ENCODE measurements around the gene C2orf66. TPM values are rescaled to one million over a fixed set of nuclear protein-coding genes. Genes with fewer than 3 reads are reported as not detected.

C2orf66 gene
- total RNA-seq, 1 experiment from 2014 or later = 0.22 TPM

GRCh38 chr2:196767101-196767500 is 42.1 kb downstream of the C2orf66 start:
- CTCF ChIA-PET = no interaction called here
- H3K9me2 ChIP-seq (ENCODE audit: insufficient read depth) = no peaks in the 10 kb centered on the region
- no peaks in the 10 kb centered on the region for H3K79me2 ChIP-seq (ENCODE audit: low read depth)
- H3K9me3 ChIP-seq (ENCODE audit: insufficient read depth, low read depth) = no peaks in the 10 kb centered on the region
- H3K27ac ChIP-seq = no peak overlapping the region
- no peak for DNase-seq
- POLR2A ChIA-PET (ENCODE audit: unreplicated experiment) = no interaction called here
- H3K27me3 ChIP-seq (ENCODE audit: insufficient read depth, low read depth) = no peaks in the 10 kb centered on the region
- no peaks in the 10 kb centered on the region for H3K4me1 ChIP-seq (replicated peaks; ENCODE audit: insufficient read depth)
- intact Hi-C loops (cut with micrococcal nuclease; ENCODE audit: unreplicated experiment) = no loop called here
- TF ChIP-seq, protein P1, sequence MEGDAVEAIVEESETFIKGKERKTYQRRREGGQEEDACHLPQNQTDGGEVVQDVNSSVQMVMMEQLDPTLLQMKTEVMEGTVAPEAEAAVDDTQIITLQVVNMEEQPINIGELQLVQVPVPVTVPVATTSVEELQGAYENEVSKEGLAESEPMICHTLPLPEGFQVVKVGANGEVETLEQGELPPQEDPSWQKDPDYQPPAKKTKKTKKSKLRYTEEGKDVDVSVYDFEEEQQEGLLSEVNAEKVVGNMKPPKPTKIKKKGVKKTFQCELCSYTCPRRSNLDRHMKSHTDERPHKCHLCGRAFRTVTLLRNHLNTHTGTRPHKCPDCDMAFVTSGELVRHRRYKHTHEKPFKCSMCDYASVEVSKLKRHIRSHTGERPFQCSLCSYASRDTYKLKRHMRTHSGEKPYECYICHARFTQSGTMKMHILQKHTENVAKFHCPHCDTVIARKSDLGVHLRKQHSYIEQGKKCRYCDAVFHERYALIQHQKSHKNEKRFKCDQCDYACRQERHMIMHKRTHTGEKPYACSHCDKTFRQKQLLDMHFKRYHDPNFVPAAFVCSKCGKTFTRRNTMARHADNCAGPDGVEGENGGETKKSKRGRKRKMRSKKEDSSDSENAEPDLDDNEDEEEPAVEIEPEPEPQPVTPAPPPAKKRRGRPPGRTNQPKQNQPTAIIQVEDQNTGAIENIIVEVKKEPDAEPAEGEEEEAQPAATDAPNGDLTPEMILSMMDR (conservative IDR thresholded peaks at IDR 0.05) = no peak
- no peak for TF ChIP-seq EZH2 (IDR thresholded peaks at IDR 0.05; ENCODE audit: low read depth)
- no peak overlapping the region for H2AFZ ChIP-seq
- no TSS peak for BruUV-seq (replicated peaks)
- no peaks in the 10 kb centered on the region for H3F3A ChIP-seq (ENCODE audit: insufficient read depth, low read depth)
- H4K20me1 ChIP-seq (ENCODE audit: insufficient read depth) = no peaks in the 10 kb centered on the region
- no peak overlapping the region for H3K4me2 ChIP-seq
- peaks cover 7% of the 10 kb centered on the region for H3K36me3 ChIP-seq (ENCODE audit: low read depth)
- no peak overlapping the region for H3K4me3 ChIP-seq

DNA sequence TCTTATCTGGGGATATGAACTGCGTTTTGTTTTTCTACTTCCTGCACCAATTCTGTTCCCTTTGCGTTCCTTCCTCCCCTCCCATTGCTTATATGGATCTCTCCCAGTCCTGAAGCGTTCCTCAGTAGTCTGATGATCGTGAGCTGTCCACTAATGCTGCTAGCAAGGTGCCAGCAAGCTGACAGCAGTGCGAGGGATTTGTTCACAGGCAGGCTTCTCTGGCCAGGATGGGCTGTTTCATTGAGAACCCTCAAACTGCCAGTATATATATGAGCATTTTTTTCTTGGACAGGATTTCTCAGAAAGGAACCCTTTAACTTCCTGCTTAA is 49.8 kb downstream of the C2orf66 start:
- Histone ChIP-seq H4K20me1 (ENCODE audit: insufficient read depth) (no peaks in the 10 kb centered on the region), H3K27me3 (ENCODE audit: insufficient read depth, low read depth) (no peaks in the 10 kb centered on the region), H3K4me3 (no peak overlapping the region), H3K9me2 (ENCODE audit: insufficient read depth) (no peaks in the 10 kb centered on the region), H3K36me3 (ENCODE audit: low read depth) (no peaks in the 10 kb centered on the region), H3K27ac (no peak overlapping the region), H3F3A (ENCODE audit: insufficient read depth, low read depth) (no peaks in the 10 kb centered on the region), H3K9me3 (ENCODE audit: insufficient read depth, low read depth) (no peaks in the 10 kb centered on the region), H3K4me1 (replicated peaks; ENCODE audit: insufficient read depth) (no peaks in the 10 kb centered on the region), H3K4me2 (no peak overlapping the region), H2AFZ (no peak overlapping the region), H3K79me2 (ENCODE audit: low read depth) (no peaks in the 10 kb centered on the region)
- TF ChIP-seq, protein P1 (conservative IDR thresholded peaks at IDR 0.05) = no peak
- no peak for TF ChIP-seq EZH2 (IDR thresholded peaks at IDR 0.05; ENCODE audit: low read depth)
- ChIA-PET CTCF (no interaction called here), POLR2A (ENCODE audit: unreplicated experiment) (no interaction called here)
- intact Hi-C loops (cut with micrococcal nuclease; ENCODE audit: unreplicated experiment) = loop anchor here (5.0 to 10.0 kb wide), 2 partner anchors 305 to 682 kb away; no protein-coding TSS in a partner anchor
- DNase-seq = no peak
- BruUV-seq (replicated peaks) = no TSS peak

GRCh38 chr2:196758474-196759377 is 50.4 kb downstream of the C2orf66 start:
- CTCF ChIA-PET = interaction anchor here (0.6 kb wide), 2 partner anchors 286 to 670 kb away, joined by 6 to 10 read pairs; no protein-coding TSS in a partner anchor
- DNase-seq = no peak

More at GRCh38 chr2:196758474-196759377, 50.4 kb downstream of the C2orf66 start:
- Histone ChIP-seq H3K4me3 (no peak overlapping the region), H3K4me1 (replicated peaks; ENCODE audit: insufficient read depth) (no peaks in the 10 kb centered on the region), H2AFZ (no peak overlapping the region), H3K27me3 (ENCODE audit: insufficient read depth, low read depth) (no peaks in the 10 kb centered on the region), H3K27ac (no peak overlapping the region), H3K9me2 (ENCODE audit: insufficient read depth) (no peaks in the 10 kb centered on the region), H3K79me2 (ENCODE audit: low read depth) (no peaks in the 10 kb centered on the region), H3K36me3 (ENCODE audit: low read depth) (no peaks in the 10 kb centered on the region), H3F3A (ENCODE audit: insufficient read depth, low read depth) (no peaks in the 10 kb centered on the region), H3K4me2 (no peak overlapping the region), H3K9me3 (ENCODE audit: insufficient read depth, low read depth) (no peaks in the 10 kb centered on the region), H4K20me1 (ENCODE audit: insufficient read depth) (no peaks in the 10 kb centered on the region)
- no TSS peak for BruUV-seq (replicated peaks)
- intact Hi-C loops (cut with micrococcal nuclease; ENCODE audit: unreplicated experiment) = loop anchor here (5.0 to 10.0 kb wide), 2 partner anchors 304 to 681 kb away; no protein-coding TSS in a partner anchor
- TF ChIP-seq EZH2 (IDR thresholded peaks at IDR 0.05; ENCODE audit: low read depth) = no peak
- TF ChIP-seq, protein P1 (conservative IDR thresholded peaks at IDR 0.05) = peak; percentile 54
- POLR2A ChIA-PET (ENCODE audit: unreplicated experiment) = no interaction called here

Other genes starting within 250 kb of the C2orf66 start
- 0.44 and 0.63 TPM in 2 replicates for gene HECW2, start 215.8 kb downstream of the C2orf66 start, total RNA-seq (2021)
- gene CCDC150, start 169.6 kb downstream of the C2orf66 start, total RNA-seq (2021) = 9.8 and 17.8 TPM in 2 replicates
- 26.4 and 45.9 TPM in 2 replicates for gene GTF3C3, start 9.7 kb downstream of the C2orf66 start, total RNA-seq (2021)
- gene PGAP1, start 117.4 kb upstream of the C2orf66 start, total RNA-seq (2021) = 5.1 and 6.5 TPM in 2 replicates

All from PC-9 (cell line).